ENCODE measurements around the gene RYR2.

DNA sequence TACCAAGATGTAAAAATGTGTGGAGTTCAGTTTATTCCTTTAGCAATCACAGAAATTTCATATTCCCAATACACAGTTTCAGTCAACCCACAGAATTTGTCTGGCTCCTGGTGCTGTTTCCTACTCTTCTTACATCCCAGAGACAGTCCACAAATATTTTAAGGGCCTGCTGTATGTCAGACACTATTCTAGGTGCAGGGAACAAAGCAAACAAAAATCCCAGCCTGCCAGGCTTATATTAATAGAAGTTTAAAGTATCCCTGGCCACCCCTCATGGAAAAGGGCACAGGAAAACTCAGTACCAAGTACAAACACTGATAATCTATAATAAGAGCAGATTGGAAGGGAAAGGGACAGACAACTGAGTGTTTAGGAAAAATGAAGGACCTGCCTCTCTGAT lies 653.9 kb downstream of the RYR2 start:
- no peak for TF ChIP-seq CTCF (IDR thresholded peaks at IDR 0.05)
- TF ChIP-seq POLR2A (IDR thresholded peaks at IDR 0.05; ENCODE audit: low read length): no peak
- TF ChIP-seq BHLHE40 (IDR thresholded peaks at IDR 0.05; ENCODE audit: low read depth, low read length): no peak
- TF ChIP-seq MAX (IDR thresholded peaks at IDR 0.05): no peak
- TF ChIP-seq EP300 (IDR thresholded peaks at IDR 0.05): no peak

All from A549 (cell line).